ENCODE measurements around the gene POLR2F. TPM values are rescaled to one million over a fixed set of nuclear protein-coding genes. Genes with fewer than 3 reads are reported as not detected.

Gene POLR2F
- total and polyA plus RNA-seq, 9 of the 15 experiments (the other 6 are each of a cell fraction or from before 2014, with no cell fraction given): 98.9 to 410 (median 168) TPM

DNA sequence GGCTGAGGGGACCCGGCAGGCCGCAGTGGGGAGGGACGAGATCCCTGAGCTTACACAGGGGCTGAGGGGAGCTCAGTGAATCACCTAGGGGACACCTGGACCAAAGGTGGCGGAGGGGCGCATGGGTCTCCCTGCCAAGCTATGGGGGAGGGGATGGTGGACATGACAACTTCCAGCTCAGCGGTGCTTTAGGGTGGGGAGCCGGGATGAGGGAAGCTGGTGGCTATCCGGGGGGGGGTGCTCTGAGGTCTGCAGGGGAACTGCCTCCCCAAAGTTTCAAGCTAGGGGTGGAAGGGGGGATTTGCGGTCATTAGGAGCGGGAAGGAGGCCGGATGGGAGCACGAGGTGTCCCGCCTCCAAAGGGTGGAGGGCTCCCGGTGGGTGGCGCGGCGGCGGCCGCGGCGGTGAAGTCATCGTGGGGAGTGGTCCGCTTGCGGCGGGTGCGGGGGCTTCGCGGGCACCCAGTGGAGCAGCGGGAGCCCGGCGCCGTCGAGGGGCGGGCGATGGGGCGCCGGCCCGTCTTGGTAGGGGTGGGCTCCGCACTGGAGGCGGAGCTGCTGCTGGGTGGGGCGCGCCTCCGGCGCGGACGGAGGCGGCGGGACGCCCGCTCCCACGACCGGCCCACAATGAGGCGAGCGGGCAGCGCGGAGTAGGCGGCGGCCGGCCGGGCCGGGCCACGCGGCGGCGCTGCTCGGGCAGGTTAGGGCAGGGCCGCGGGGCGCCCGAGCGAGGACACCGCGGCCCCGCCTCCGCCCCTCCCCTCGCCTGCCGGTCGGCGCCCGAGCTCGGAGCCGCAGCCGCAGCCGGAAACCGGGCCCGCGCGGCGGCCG lies 47.8 kb upstream of the POLR2F start, which contains the start of gene MICALL1 (continued):
- TF ChIP-seq, protein P1, sequence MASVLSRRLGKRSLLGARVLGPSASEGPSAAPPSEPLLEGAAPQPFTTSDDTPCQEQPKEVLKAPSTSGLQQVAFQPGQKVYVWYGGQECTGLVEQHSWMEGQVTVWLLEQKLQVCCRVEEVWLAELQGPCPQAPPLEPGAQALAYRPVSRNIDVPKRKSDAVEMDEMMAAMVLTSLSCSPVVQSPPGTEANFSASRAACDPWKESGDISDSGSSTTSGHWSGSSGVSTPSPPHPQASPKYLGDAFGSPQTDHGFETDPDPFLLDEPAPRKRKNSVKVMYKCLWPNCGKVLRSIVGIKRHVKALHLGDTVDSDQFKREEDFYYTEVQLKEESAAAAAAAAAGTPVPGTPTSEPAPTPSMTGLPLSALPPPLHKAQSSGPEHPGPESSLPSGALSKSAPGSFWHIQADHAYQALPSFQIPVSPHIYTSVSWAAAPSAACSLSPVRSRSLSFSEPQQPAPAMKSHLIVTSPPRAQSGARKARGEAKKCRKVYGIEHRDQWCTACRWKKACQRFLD (CRISPR knock-in tag; IDR thresholded peaks at IDR 0.05): peak; percentile 44; the same call in 1 of the 2 replicates
- TF ChIP-seq TEAD2 (tag; IDR thresholded peaks at IDR 0.05) (no peak), ZNF232 (CRISPR knock-in tag; IDR thresholded peaks at IDR 0.05) (no peak), TAF1 (IDR thresholded peaks at IDR 0.05; ENCODE audit: control insufficient read depth, extremely low read depth, insufficient read depth, low read length, severe bottlenecking) (peak; percentile 46), VEZF1 (CRISPR knock-in tag; IDR thresholded peaks at IDR 0.05) (peak; percentile 48), BRF1 (IDR thresholded peaks at IDR 0.05; ENCODE audit: borderline replicate concordance, extremely low read depth, insufficient read length) (no peak), TBL1XR1 (IDR thresholded peaks at IDR 0.05; ENCODE audit: low read length in 2 of 2) (no peak), ARID4B (CRISPR knock-in tag; IDR thresholded peaks at IDR 0.05) (0 out of 2 replicates have a peak, but pooled peaks have one; percentile 26), ZNF583 (CRISPR knock-in tag; IDR thresholded peaks at IDR 0.05) (no peak), POLR3G (IDR thresholded peaks at IDR 0.05; ENCODE audit: extremely low read depth, insufficient read length, insufficient replicate concordance) (no peak), SUPT5H (IDR thresholded peaks at IDR 0.05) (no peak), TSC22D4 (tag; IDR thresholded peaks at IDR 0.05) (no peak), MXI1 (IDR thresholded peaks at IDR 0.05; ENCODE audit: low read depth, low read length) (0 out of 2 replicates have a peak, but pooled peaks have one; percentile 12)
- TF ChIP-seq, protein P2, sequence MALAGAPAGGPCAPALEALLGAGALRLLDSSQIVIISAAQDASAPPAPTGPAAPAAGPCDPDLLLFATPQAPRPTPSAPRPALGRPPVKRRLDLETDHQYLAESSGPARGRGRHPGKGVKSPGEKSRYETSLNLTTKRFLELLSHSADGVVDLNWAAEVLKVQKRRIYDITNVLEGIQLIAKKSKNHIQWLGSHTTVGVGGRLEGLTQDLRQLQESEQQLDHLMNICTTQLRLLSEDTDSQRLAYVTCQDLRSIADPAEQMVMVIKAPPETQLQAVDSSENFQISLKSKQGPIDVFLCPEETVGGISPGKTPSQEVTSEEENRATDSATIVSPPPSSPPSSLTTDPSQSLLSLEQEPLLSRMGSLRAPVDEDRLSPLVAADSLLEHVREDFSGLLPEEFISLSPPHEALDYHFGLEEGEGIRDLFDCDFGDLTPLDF (CRISPR knock-in tag; IDR thresholded peaks at IDR 0.05): no peak
